ENCODE measurements around the gene PTPRZ1. TPM values are rescaled to one million over a fixed set of nuclear protein-coding genes. Genes with fewer than 3 reads are reported as not detected.

PTPRZ1 gene
- total and polyA plus RNA-seq, 12 donors, result 0.09 to 0.87 (median 0.36) TPM

- H3K9me3 ChIP-seq, result no peaks in the 10 kb centered on the region
- H3K4me3 ChIP-seq, result no peak overlapping the region
- H3K36me3 ChIP-seq, result no peaks in the 10 kb centered on the region
- 85% methylated on average over 5 of the region's 5 CpGs for WGBS, 2 donors
- DNase-seq (no peak), ATAC-seq (no peak)
- TF ChIP-seq CTCF (IDR thresholded peaks at IDR 0.05), result no peak
- no peak overlapping the region for H3K27ac ChIP-seq
- intact Hi-C loops (cut with DNase I), result no loop called here
- no peaks in the 10 kb centered on the region for H3K4me1 ChIP-seq
- peaks cover 0 to 5% (median 0%) of the 10 kb centered on the region in 7 donors for H3K27me3 ChIP-seq
Measured at GRCh38 chr7:121961089-121961867, 88.3 kb downstream of the PTPRZ1 start.

DNA sequence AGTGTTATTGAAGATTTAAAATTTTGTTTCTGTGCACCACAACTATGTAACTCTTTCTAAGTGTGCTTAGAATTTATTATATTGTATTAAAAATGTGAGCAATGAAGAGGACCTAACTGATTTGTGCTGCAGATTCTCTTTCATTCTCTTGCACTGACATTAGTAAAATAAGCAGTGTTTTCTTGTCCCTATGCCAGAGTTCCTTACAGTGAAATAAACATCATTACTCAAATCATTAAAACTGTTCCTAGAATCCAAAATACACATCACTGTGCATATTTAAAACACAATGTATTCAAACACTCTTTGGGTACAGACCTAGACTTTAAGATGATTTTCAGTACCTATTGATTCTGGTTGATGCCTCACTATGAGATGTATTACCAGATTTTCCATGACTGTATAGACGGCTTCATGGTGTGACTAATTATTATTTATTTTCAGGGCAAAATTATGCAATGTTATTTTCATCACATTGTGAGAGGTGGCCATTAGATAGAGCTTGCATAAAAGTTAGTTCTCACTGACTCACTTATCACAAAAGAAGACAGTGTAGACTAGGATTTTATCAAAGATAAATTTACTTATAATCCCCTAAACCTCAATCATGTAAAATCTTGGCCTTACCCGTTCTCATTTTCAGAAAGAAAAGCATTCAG is 93.4 kb downstream of the PTPRZ1 start:
- 72 to 73% methylated on average over 2 of the region's 2 CpGs for WGBS, 2 donors
- H3K36me3 ChIP-seq, result no peaks in the 10 kb centered on the region

DNA sequence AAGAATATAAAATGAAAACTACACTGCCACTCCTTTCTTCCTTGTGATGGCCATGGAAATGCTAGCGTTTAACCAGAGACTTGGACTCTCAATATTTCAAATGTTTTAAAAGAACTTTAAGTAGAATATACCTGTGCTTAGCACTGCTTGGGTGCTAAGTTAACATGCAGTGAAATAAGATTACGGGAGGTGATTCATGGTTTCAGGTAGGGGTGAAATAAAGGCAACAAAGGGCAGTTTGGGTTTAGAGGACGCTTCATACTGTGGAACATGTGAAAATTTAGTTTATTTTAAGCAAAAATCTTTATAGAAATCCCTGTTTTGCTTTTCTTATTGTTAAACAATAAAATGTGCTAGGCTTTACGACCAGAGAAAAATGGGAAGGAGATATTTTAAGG is 94.0 kb downstream of the PTPRZ1 start:
- H3K27ac ChIP-seq, result no peak overlapping the region
- H3K4me1 ChIP-seq, result no peaks in the 10 kb centered on the region
- WGBS, 2 donors, result 71 to 73% methylated on average over 4 of the region's 4 CpGs
- intact Hi-C loops (cut with DNase I), result loop anchor here in 1 of 10 donors (2.0 kb wide), 1 partner anchor 42 kb away; no protein-coding TSS in a partner anchor
- H3K36me3 ChIP-seq, result no peaks in the 10 kb centered on the region
- TF ChIP-seq CTCF (IDR thresholded peaks at IDR 0.05), result no peak
- no peak for ATAC-seq
- H3K9me3 ChIP-seq, result no peaks in the 10 kb centered on the region
- H3K4me3 ChIP-seq, result no peak overlapping the region
- no peak for DNase-seq
- H3K27me3 ChIP-seq, result peaks cover 0 to 5% (median 0%) of the 10 kb centered on the region in 7 donors

More for the DNA sequence above, 93.4 kb downstream of the PTPRZ1 start:
- Histone ChIP-seq H3K27ac (no peak overlapping the region), H3K4me1 (no peaks in the 10 kb centered on the region), H3K9me3 (no peaks in the 10 kb centered on the region), H3K4me3 (no peak overlapping the region), H3K27me3 (peaks cover 0 to 5% (median 0%) of the 10 kb centered on the region in 7 donors)
- DNase-seq, result no peak
- no peak for ATAC-seq
- intact Hi-C loops (cut with DNase I), result loop anchor here in 1 of 10 donors (2.0 kb wide), 1 partner anchor 42 kb away; no protein-coding TSS in a partner anchor
- TF ChIP-seq CTCF (IDR thresholded peaks at IDR 0.05), result no peak

- ATAC-seq, result no peak
- H3K4me3 ChIP-seq, result no peak overlapping the region
- no peaks in the 10 kb centered on the region for H3K27me3 ChIP-seq
- intact Hi-C loops (cut with DNase I), result no loop called here
- H3K9me3 ChIP-seq, result no peaks in the 10 kb centered on the region
- WGBS, 2 donors, result 76 to 90% methylated on average over 1 of the region's 1 CpG
- no peak for TF ChIP-seq CTCF (IDR thresholded peaks at IDR 0.05)
- H3K36me3 ChIP-seq, result no peaks in the 10 kb centered on the region
- no peak for DNase-seq
- no peaks in the 10 kb centered on the region for H3K4me1 ChIP-seq
- H3K27ac ChIP-seq, result no peak overlapping the region
Measured at GRCh38 chr7:121985476-121986030, 112.6 kb downstream of the PTPRZ1 start.

Measured in heart right ventricle (tissue), 16 donors.